ENCODE measurements around the gene SLC25A3. TPM values are rescaled to one million over a fixed set of nuclear protein-coding genes. Genes with fewer than 3 reads are reported as not detected.

The SLC25A3 gene
- total and polyA plus RNA-seq, 9 of the 15 experiments (the other 6 are each of a cell fraction or from before 2014, with no cell fraction given) = 264 to 766 (median 495) TPM

- TF ChIP-seq LEF1 (IDR thresholded peaks at IDR 0.05) = no peak
- TF ChIP-seq MEF2A (IDR thresholded peaks at IDR 0.05; ENCODE audit: control insufficient read depth, low read depth, low read length) = no peak
- TF ChIP-seq, protein P1, sequence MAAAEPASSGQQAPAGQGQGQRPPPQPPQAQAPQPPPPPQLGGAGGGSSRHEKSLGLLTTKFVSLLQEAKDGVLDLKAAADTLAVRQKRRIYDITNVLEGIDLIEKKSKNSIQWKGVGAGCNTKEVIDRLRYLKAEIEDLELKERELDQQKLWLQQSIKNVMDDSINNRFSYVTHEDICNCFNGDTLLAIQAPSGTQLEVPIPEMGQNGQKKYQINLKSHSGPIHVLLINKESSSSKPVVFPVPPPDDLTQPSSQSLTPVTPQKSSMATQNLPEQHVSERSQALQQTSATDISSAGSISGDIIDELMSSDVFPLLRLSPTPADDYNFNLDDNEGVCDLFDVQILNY (CRISPR knock-in tag; IDR thresholded peaks at IDR 0.05) = no peak
- TF ChIP-seq E2F6 (IDR thresholded peaks at IDR 0.05; ENCODE audit: borderline replicate concordance in 1 of 2, extremely low read depth in 1 of 2, insufficient read depth in 1 of 2, insufficient read length in 1 of 2, low read depth in 1 of 2, low read length in 1 of 2, poor library complexity in 1 of 2, severe bottlenecking in 1 of 2) = no peak
- no peak for TF ChIP-seq MBD2 (IDR thresholded peaks at IDR 0.05; ENCODE audit: borderline replicate concordance, low read depth)
Observed at GRCh38 chr12:98543701-98544100, 49.8 kb upstream of the SLC25A3 start (continued).

- peaks cover 27% of the 10 kb centered on the region for H3K79me2 ChIP-seq (ENCODE audit: control insufficient read depth, insufficient read depth, low read length)
- FAIRE-seq = no peak
- ChIA-PET POLR2A (no interaction called here), CTCF (ENCODE audit: low intra/inter-chr PET ratio) (no interaction called here)
- no peaks in the 10 kb centered on the region for H4K20me1 ChIP-seq (replicated peaks; ENCODE audit: control insufficient read depth, insufficient read depth, low read length)
- H3K9me1 ChIP-seq (ENCODE audit: control insufficient read depth, insufficient read depth, low read length) = no peaks in the 10 kb centered on the region
- intact Hi-C loops (cut with micrococcal nuclease) (no loop called here), in situ Hi-C loops (cut with MboI) (no loop called here)
- no peak overlapping the region for H3K4me2 ChIP-seq (ENCODE audit: insufficient read depth, low read length)
- no peak for ATAC-seq
- no peak for DNase-seq (ENCODE audit: extremely low read depth in 1 of 4, low spot score in 3 of 4)
- H2AFZ ChIP-seq (ENCODE audit: low read depth, low read length) = no peak overlapping the region
- H3K4me3 ChIP-seq = no peak overlapping the region
- H3K4me1 ChIP-seq (replicated peaks in 1 of 2; ENCODE audit: control insufficient read depth in 2 of 2, insufficient read depth in 2 of 2, low read length in 2 of 2) = no peaks in the 10 kb centered on the region
- 100% methylated on average over 1 of the region's 1 CpG for WGBS (ENCODE audit: insufficient coverage, low coverage, missing lambda C conversion rate)
- H3K27ac ChIP-seq (ENCODE audit: extremely low read depth, low read depth, low read length) = no peak overlapping the region
- H3K9me3 ChIP-seq (replicated peaks; ENCODE audit: control insufficient read depth, insufficient read depth, low read depth, low read length) = no peaks in the 10 kb centered on the region; the same call in 1 of the 2 replicates
- H3K36me3 ChIP-seq (ENCODE audit: control insufficient read depth, insufficient read depth, low read length) = peaks cover 94% of the 10 kb centered on the region
- H3K27me3 ChIP-seq (ENCODE audit: control insufficient read depth in 2 of 2, insufficient read depth in 2 of 2, low read length in 2 of 2) = no peaks in the 10 kb centered on the region
- BruUV-seq (replicated peaks) = no TSS peak
- no peak overlapping the region for H3K9ac ChIP-seq (ENCODE audit: insufficient read depth in 1 of 2, low read depth in 2 of 2, low read length in 2 of 2)
- no peak for TF ChIP-seq CREBBP (IDR thresholded peaks at IDR 0.05; ENCODE audit: low read depth, low read length)
- no peak for TF ChIP-seq CBFB (CRISPR knock-in tag; IDR thresholded peaks at IDR 0.05)
- no peak for TF ChIP-seq THRAP3 (IDR thresholded peaks at IDR 0.05; ENCODE audit: borderline replicate concordance)
- TF ChIP-seq SPI1 (IDR thresholded peaks at IDR 0.05; ENCODE audit: borderline replicate concordance, low read depth, low read length) = no peak
- TF ChIP-seq ZNF124 (CRISPR knock-in tag; IDR thresholded peaks at IDR 0.05) = no peak
- TF ChIP-seq ZC3H8 (IDR thresholded peaks at IDR 0.05) = no peak
- no peak for TF ChIP-seq CHD4 (IDR thresholded peaks at IDR 0.05; ENCODE audit: insufficient read depth, insufficient replicate concordance, low read depth, low read length, poor library complexity, severe bottlenecking)
- TF ChIP-seq ELF4 (CRISPR knock-in tag; IDR thresholded peaks at IDR 0.05) = no peak
- no peak for TF ChIP-seq CCAR2 (IDR thresholded peaks at IDR 0.05; ENCODE audit: low read depth, low read length)
- TF ChIP-seq ZNF780A (CRISPR knock-in tag; IDR thresholded peaks at IDR 0.05) = no peak
- no peak for TF ChIP-seq PTTG1 (tag; IDR thresholded peaks at IDR 0.05; ENCODE audit: low read depth)
- no peak for TF ChIP-seq ELF1 (tag; IDR thresholded peaks at IDR 0.05)
- TF ChIP-seq CHD2 (IDR thresholded peaks at IDR 0.05; ENCODE audit: low read depth, low read length) = no peak
Observed at GRCh38 chr12:98544751-98545150, 48.7 kb upstream of the SLC25A3 start.

Measured in K562 (cell line).